ENCODE data around the gene FAM171A2.
"Not testable (repeated sequence)": the region's sequence is repeated elsewhere in the genome, so short reads cannot be mapped to it uniquely, and the experiment has no call there.

FAM171A2 gene

GRCh38 chr17:44363613-44364159, at the start of gene FAM171A2:
Gene FAM171A2 (minus strand): TSS chr17:44363853. CDS start chr17:44363714, 139 bp downstream.
- peak; percentile 67 for DNase-seq

GRCh38 chr17:44409309-44410028, 45.8 kb upstream of the FAM171A2 start:
- DNase-seq, result no peak

GRCh38 chr17:44408786-44409185, 45.1 kb upstream of the FAM171A2 start:
- DNase-seq, result no peak

- DNase-seq, result no peak
These were observed 39.0 kb upstream of the FAM171A2 start for GRCh38 chr17:44402564-44403172.

GRCh38 chr17:44400226-44400847, 36.7 kb upstream of the FAM171A2 start:
- DNase-seq, result peak; percentile 9

GRCh38 chr17:44398692-44399691, 35.3 kb upstream of the FAM171A2 start:
- DNase-seq, result no peak

GRCh38 chr17:44397479-44398440, 34.1 kb upstream of the FAM171A2 start:
- DNase-seq, result no peak

- no peak for DNase-seq
These were observed 33.3 kb upstream of the FAM171A2 start for GRCh38 chr17:44396946-44397345.

GRCh38 chr17:44394833-44395232, 31.2 kb upstream of the FAM171A2 start:
- DNase-seq, result no peak

GRCh38 chr17:44394112-44394511, 30.5 kb upstream of the FAM171A2 start:
- DNase-seq, result not testable (repeated sequence)

GRCh38 chr17:44390250-44390870, 26.7 kb upstream of the FAM171A2 start:
- no peak for DNase-seq

GRCh38 chr17:44389723-44390202, 26.1 kb upstream of the FAM171A2 start:
- peak; percentile 40 for DNase-seq

GRCh38 chr17:44389281-44389680, 25.6 kb upstream of the FAM171A2 start, which contains the start of gene ITGA2B:
Gene ITGA2B (minus strand): TSS chr17:44389649. CDS start chr17:44389473, 176 bp downstream.
- no peak for DNase-seq

GRCh38 chr17:44387804-44388203, 24.2 kb upstream of the FAM171A2 start:
- DNase-seq, result no peak

- no peak for DNase-seq
These were observed 22.5 kb upstream of the FAM171A2 start for GRCh38 chr17:44386182-44386525.

GRCh38 chr17:44385287-44386181, 21.9 kb upstream of the FAM171A2 start:
- peak; percentile 69 for DNase-seq

- DNase-seq, result no peak
These were observed 21.2 kb upstream of the FAM171A2 start for GRCh38 chr17:44384823-44385286.

GRCh38 chr17:44384281-44384822, 20.7 kb upstream of the FAM171A2 start:
- DNase-seq, result no peak

GRCh38 chr17:44383861-44384260, 20.2 kb upstream of the FAM171A2 start:
- DNase-seq, result no peak
